HG03064 (cell line): ENCODE measurements around the gene NAA38.
"Not testable (repeated sequence)": the region's sequence is repeated elsewhere in the genome, so short reads cannot be mapped to it uniquely, and the experiment has no call there.

Experiments
- ATAC-seq: cut with Tn5 transposase; IDR thresholded peaks from one replicate; pipeline ENCODE4 v1.9.1; 2021; ENCODE audit warnings: low read depth; ENCODE audit not compliant: unreplicated experiment

Gene NAA38

GRCh38 chr17:7831233-7831632 lies 26.1 kb downstream of the NAA38 start:
- no peak for ATAC-seq

- ATAC-seq: no peak
These were observed 26.7 kb downstream of the NAA38 start for GRCh38 chr17:7830616-7831015.

- ATAC-seq: no peak
These were observed 32.0 kb downstream of the NAA38 start for GRCh38 chr17:7825206-7825990.

- no peak for ATAC-seq
These were observed 33.1 kb downstream of the NAA38 start for GRCh38 chr17:7824021-7824924.

- no peak for ATAC-seq
These were observed 33.8 kb downstream of the NAA38 start for GRCh38 chr17:7823581-7824001.

GRCh38 chr17:7822126-7822525 lies 35.2 kb downstream of the NAA38 start:
- ATAC-seq: no peak

GRCh38 chr17:7820231-7820630 lies 37.1 kb downstream of the NAA38 start:
- no peak for ATAC-seq

- ATAC-seq: no peak
These were observed 38.4 kb downstream of the NAA38 start for GRCh38 chr17:7818746-7819645.

- no peak for ATAC-seq
These were observed 39.3 kb downstream of the NAA38 start for GRCh38 chr17:7818026-7818425.

- ATAC-seq: no peak
These were observed 39.8 kb downstream of the NAA38 start for GRCh38 chr17:7817643-7817964.

- no peak for ATAC-seq
These were observed 40.3 kb downstream of the NAA38 start for GRCh38 chr17:7816926-7817642.

- ATAC-seq: no peak
These were observed 42.4 kb downstream of the NAA38 start for GRCh38 chr17:7814969-7815368.

GRCh38 chr17:7811251-7811650 lies 46.1 kb downstream of the NAA38 start:
- no peak for ATAC-seq

- ATAC-seq: not testable (repeated sequence)
These were observed 47.5 kb downstream of the NAA38 start for GRCh38 chr17:7809791-7810343.

GRCh38 chr17:7809086-7809790 lies 48.1 kb downstream of the NAA38 start:
- no peak for ATAC-seq

GRCh38 chr17:7807206-7807605 lies 50.2 kb downstream of the NAA38 start:
- ATAC-seq: no peak
